GM13976 (cell line): ENCODE measurements around the gene GTF2IRD1.

Source experiments
- DNase-seq: peaks from one replicate; pipeline ENCODE4 v3.0.0; 2012; ENCODE audit warnings: low spot score
- CTCF ChIP-seq: IDR thresholded peaks from 2 replicates; pipeline ENCODE4 v1.5.1; 2012; ENCODE audit warnings: borderline replicate concordance, mild to moderate bottlenecking; ENCODE audit not compliant: insufficient read depth; ENCODE audit errors: extremely low read depth, missing control alignments, control extremely low read depth
- in situ Hi-C: fragments of 300-500 bp; cut with MboI; formaldehyde crosslinking; loops from one replicate; pipeline ENCODE4 v1.12.0; 2022; ENCODE audit warnings: low sequenced_read_pairs, mixed read lengths, inconsistent platforms; ENCODE audit not compliant: unreplicated experiment

GTF2IRD1 gene

GRCh38 chr7:74466196-74466813 is 12.6 kb downstream of the GTF2IRD1 start:
- no peak for TF ChIP-seq CTCF
- in situ Hi-C loops = no loop called here
- DNase-seq = no peak

GRCh38 chr7:74467876-74468275 is 14.2 kb downstream of the GTF2IRD1 start:
- no peak for DNase-seq
- TF ChIP-seq CTCF = no peak
- in situ Hi-C loops = no loop called here

GRCh38 chr7:74470504-74470903 is 16.8 kb downstream of the GTF2IRD1 start:
- no peak for DNase-seq
- no peak for TF ChIP-seq CTCF
- in situ Hi-C loops = no loop called here

- in situ Hi-C loops = no loop called here
- no peak for TF ChIP-seq CTCF
Observed at GRCh38 chr7:74473116-74473515, 19.4 kb downstream of the GTF2IRD1 start.

GRCh38 chr7:74474271-74474865 is 20.7 kb downstream of the GTF2IRD1 start:
- no peak for DNase-seq
- in situ Hi-C loops = no loop called here
- TF ChIP-seq CTCF = no peak

More at GRCh38 chr7:74473116-74473515, 19.4 kb downstream of the GTF2IRD1 start:
- DNase-seq = no peak

GRCh38 chr7:74475243-74475986 is 21.7 kb downstream of the GTF2IRD1 start:
- TF ChIP-seq CTCF = no peak
- no peak for DNase-seq
- in situ Hi-C loops = no loop called here
